GM18498 (cell line): ENCODE measurements around the gene AUTS2.
A peak's percentile ranks its signal among the peaks of the same experiment; 100 is the strongest.
"Not testable (repeated sequence)": the region's sequence is repeated elsewhere in the genome, so short reads cannot be mapped to it uniquely, and the experiment has no call there.

Experiments used
- ATAC-seq: cut with Tn5 transposase; IDR thresholded peaks from one replicate; pipeline ENCODE4 v1.9.1; 2021; ENCODE audit warnings: mild to moderate bottlenecking, moderate library complexity; ENCODE audit not compliant: unreplicated experiment

AUTS2 gene

GRCh38 chr7:70789481-70790214 lies 1191.4 kb downstream of the AUTS2 start:
- ATAC-seq = no peak

DNA sequence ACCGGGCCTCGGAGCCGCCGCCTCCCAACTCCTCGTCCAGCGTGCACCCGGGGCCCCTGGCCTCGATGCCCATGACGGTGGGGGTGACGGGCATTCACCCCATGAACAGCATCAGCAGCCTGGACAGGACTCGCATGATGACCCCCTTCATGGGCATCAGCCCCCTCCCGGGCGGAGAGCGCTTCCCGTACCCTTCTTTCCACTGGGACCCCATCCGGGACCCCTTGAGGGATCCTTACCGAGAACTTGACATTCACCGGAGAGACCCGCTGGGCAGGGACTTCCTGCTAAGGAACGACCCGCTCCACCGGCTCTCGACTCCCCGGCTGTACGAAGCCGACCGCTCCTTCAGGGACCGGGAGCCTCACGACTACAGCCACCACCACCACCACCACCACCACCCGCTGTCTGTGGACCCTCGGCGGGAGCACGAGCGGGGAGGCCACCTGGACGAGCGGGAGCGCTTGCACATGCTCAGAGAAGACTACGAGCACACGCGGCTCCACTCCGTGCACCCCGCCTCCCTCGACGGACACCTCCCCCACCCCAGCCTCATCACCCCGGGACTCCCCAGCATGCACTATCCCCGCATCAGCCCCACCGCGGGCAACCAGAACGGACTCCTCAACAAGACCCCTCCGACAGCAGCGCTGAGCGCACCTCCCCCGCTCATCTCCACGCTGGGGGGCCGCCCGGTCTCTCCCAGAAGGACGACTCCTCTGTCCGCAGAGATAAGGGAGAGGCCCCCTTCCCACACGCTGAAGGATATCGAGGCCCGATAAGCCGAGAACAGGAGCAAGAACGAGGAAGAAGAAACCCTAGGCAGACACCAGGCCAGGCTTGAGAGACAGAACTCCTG lies 1192.2 kb downstream of the AUTS2 start:
- no peak for ATAC-seq

DNA sequence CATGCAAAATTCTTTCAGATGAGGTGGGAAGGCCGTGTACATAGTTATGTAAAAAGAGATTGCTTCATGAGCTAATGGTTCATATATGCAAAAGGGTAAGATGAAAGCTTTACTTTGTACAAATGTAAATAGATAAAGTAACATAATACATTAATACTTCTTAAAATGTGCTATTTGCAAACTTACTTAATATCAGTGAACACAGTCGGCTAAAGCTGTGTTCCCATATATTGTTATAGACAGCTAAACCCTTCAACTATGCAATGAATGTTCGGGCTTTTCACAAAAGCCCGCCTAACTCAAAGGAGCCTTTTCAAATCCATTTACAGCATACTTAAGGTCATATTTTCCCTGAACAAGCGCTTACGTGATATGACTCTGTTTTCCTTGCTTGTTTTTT lies 1193.1 kb downstream of the AUTS2 start:
- ATAC-seq = no peak

DNA sequence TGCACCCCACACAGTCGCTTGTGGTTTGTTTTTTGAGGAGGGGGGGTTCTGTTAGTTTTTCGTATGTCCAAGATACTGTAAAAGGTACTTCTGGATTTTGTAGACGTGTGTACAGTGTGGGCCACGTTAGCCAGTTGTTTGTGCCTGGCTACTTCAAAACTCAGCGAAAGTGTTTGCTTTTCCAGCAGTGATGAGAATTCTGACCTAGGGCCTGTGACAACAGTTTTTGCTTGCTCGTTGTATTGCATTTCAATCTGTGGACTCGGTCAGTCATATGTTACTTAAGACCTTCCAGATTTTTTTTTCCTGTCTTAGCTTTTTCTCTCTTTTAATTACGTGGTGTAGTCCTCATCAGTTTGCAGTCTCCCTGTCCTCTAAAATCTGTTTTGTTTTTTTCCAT lies 1194.8 kb downstream of the AUTS2 start:
- no peak for ATAC-seq

- ATAC-seq = no peak
These were observed 1195.5 kb downstream of the AUTS2 start for GRCh38 chr7:70793821-70794220.

DNA sequence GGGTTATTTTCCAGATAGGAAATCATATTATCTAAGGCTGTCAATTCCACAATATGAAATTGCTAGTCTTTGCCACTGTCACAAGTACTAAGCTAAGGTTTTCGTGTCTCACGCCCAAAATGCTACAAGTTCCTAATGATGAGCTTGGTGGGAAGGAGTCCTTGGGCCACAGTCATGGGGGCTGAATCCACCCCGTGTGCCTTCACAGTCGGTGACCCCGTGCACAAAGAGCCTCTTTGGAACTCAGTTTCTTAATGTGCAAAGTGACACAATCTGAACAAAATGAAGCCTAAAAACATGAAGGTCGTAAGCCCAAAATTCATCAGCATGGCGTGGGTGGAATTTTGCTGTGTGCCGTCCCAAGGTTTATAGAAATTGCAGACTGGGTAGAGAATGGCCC lies 1196.7 kb downstream of the AUTS2 start:
- ATAC-seq = no peak

DNA sequence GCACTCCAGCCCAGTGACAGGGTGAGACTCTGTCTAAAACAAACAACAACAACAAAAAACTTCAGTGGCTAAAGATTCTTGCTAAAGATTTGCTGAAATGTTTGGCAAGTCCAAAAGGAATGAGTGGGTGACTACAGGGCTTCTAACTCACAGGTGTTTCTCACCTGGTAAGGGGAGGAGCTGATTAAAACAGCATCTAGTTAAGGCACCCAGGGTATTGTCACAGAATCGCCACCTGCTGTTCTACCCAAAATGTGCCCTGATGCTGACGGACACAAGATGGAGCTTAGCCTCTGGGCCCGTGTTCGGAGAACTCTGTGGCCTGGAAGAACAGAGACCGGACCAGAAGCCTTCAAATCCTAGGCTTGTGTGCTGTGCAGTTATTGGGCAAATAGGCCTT lies 1197.7 kb downstream of the AUTS2 start:
- ATAC-seq = no peak

DNA sequence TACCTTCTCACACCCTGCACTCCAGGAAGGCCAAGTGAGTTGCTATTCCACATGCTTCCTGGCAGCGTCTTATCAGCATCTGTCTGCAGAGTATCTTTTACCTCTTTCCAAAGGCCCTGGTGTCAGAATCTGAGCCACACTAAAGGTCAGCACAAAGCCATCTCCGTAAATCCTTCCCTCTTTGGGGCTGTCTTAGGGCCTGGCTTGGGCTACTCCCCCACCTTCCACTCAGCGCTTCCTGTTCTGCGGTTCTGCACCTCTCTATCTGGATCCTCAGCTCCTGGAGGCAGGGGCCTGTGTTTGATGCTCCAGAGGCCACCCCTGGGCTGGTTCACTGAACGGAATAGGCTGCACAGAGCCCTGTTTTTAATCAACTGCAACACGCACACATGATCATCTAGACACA lies 1198.8 kb downstream of the AUTS2 start:
- no peak for ATAC-seq

- ATAC-seq = no peak
These were observed 1201.6 kb downstream of the AUTS2 start for GRCh38 chr7:70799841-70800405.

GRCh38 chr7:70805360-70805759 lies 1207.1 kb downstream of the AUTS2 start:
- ATAC-seq = peak; percentile 56

GRCh38 chr7:70807650-70808049 lies 1209.4 kb downstream of the AUTS2 start:
- ATAC-seq = no peak

DNA sequence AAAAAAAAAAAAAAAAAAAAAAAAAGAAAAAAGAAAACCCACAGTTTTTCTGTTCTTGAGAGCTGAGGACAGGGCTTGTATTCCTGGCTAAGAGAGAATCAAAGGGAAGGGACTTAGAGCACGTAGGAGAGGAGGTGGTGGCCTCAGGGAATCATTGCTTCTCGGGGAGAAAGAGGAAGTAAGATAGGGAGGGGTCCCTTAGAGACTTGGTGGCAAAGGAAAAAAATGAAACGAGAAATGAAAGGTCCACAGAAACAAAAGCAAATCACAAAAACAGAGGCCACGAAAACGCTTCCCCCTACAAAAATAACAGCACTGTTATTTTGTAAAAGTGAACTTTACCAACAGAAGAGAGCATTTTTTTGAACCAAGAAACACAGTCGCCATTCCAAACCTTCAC lies 1210.6 kb downstream of the AUTS2 start:
- no peak for ATAC-seq

DNA sequence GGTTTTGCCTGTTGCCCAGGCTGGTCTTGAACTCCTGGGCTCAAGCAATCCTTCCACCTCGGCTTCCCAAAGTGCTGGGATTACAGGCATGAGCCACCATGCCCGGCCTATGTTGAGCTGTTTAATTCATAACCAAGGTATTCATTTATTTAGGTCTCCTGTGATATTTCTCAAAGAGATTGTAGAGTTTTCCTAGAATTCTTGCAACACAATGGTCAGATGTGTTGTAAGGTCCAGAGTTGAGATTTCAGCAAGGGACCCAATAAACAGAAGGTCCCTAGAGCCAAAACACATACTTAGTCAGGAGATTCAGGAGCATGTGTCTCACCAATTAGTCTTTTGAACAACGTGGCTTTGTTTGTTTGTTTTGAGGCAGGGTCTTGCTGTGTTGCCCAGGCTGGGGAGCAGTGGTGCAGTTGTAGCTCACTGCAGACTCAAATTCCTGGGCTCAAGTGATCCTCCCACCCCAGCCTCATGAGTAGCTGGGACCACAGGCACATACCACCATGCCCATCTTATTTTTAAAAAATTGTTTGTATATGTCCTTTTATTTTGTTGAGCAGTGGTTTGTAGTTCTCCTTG lies 1212.4 kb downstream of the AUTS2 start:
- ATAC-seq = no peak

GRCh38 chr7:70812511-70812910 lies 1214.2 kb downstream of the AUTS2 start:
- no peak for ATAC-seq

- not testable (repeated sequence) for ATAC-seq
These were observed 1224.2 kb downstream of the AUTS2 start for GRCh38 chr7:70822490-70822889.

DNA sequence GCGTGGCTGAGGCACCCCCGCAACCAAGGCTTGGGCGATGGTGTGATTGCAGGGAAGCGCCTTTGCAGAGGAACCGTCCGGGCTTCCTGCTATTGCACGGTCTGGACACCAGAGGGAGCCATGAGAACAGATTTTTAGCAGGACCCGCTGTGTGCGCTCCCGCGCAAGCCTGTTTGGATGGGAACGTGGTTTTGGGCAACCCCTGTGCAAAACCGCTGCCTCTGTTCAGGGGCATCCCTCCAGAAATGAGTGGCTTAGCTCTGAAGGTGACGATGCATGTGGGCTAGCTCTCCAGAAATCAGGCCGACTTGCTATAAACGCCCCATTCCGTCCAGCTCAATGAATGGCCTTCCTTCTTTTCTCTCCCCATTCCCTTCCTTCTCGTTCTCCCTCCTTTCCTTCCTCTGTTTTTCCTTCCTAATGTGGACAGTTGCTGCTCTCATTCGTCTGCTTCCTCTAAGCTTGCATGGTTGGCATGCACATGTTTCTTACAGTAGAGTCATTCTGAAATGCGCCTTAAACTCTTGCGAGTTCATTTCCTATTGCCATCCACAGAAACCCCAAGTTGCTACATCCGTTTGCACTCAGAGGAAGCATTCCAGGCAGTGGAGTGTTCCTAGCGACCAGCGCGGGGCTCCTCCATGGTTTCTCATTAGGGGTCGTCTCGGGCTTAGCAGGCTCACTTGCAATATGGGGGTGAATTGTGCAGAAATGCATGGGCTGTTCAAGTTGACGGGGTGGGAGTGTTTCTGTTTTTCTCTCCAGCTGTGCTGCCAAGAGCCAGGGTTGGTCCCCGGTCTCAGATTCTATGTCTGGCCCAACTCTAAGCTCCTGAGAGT lies 1231.2 kb downstream of the AUTS2 start:
- peak; percentile 93 for ATAC-seq

GRCh38 chr7:70830060-70830395 lies 1231.8 kb downstream of the AUTS2 start:
- ATAC-seq = no peak

DNA sequence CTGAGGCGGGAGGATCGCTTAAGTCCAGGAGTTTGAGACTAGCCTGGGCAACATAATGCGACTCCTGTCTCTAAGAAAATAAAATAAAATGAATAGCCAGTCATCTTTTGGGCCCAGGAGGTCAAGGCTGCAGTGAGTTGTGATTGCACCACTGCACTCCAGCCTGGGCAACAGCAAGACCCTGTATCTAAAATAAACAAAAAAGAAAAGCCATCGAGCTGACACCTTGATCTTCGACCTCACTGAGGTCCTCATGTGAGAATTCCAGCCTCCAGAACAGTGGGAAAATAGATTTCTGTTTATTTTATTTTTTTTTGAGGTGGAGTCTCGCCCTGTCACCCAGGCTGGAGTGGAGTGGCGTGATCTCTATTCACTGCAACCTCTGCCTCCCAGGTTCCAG lies 1232.2 kb downstream of the AUTS2 start:
- no peak for ATAC-seq

DNA sequence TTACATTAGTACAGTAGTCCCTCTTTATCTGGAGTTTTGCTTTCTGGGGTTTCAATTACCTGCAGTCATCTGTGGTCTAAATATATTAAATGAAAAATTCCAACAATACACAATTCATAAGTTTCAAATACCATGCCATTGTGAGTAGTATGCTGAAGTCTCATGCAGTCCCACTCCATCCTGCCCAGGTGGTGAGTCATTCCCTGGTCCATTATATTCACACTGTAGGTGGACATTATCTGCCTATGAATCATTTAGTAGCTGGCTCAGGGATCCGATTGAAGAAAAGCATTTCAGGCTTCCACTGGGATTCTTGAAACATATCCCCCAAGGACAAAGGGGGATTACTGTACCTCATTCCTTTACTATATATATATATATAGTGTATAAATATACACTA lies 1235.5 kb downstream of the AUTS2 start:
- ATAC-seq = no peak

- ATAC-seq = no peak
These were observed 1236.1 kb downstream of the AUTS2 start for GRCh38 chr7:70834424-70834823.

DNA sequence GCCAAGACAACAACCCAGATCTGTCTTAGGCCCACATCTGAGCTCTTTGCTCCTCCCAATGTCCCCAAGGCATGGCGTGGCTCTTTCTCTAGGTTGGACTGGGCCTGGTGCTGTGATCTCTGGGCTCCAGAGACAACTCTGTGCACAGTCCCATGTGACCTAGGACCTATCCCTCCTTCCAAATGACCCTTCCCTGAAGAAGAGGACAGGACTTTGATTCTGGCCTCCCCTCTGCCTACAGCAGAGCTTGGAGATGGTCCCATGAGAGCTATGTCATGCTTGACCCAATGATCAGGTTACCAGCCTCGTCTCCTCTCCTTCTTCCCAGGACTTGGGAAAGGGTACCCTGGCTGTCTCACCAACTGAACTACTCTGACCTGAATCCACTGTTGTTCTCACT lies 1237.4 kb downstream of the AUTS2 start:
- no peak for ATAC-seq
